MV-4-11 (cell line): Measurements from ENCODE around the gene MPP7.

ENCODE experiments used
- DNase-seq: peaks from one replicate; lab custom pipeline; 2025; lab: John Stamatoyannopoulos, UW

MPP7 gene

GRCh38 chr10:28266449-28267224 is 36.2 kb downstream of the MPP7 start:
- DNase-seq = peak; percentile 65

GRCh38 chr10:28263136-28263857 is 39.6 kb downstream of the MPP7 start:
- no peak for DNase-seq

- DNase-seq = no peak
Measured at GRCh38 chr10:28256776-28257175, 46.1 kb downstream of the MPP7 start.

GRCh38 chr10:28254290-28254985 is 48.4 kb downstream of the MPP7 start:
- no peak for DNase-seq

GRCh38 chr10:28253169-28253785 is 49.6 kb downstream of the MPP7 start:
- DNase-seq = no peak
